Keratinocyte (primary cell): ENCODE results near the gene PKHD1. TPM values are rescaled to one million over a fixed set of nuclear protein-coding genes. Genes with fewer than 3 reads are reported as not detected.

Experiments used
- DNase-seq: peaks from one replicate; pipeline ENCODE4 v3.0.0-alpha.2; 2011; ENCODE audit warnings: low read depth, missing footprints, low spot score
- FAIRE-seq: peaks from 2 replicates; lab custom pipeline; 2011; peaks lifted over from hg19 to GRCh38; lab: Jason Lieb, UNC
- H2AFZ ChIP-seq: 2 replicates; pipeline ENCODE4 v1.6.0; 2012; ENCODE audit warnings: low read length, control low read depth, inconsistent platforms; ENCODE audit not compliant: control insufficient read depth
- H3K27ac ChIP-seq: 2 replicates; pipeline ENCODE4 v1.5.1; 2011; ENCODE audit warnings: low read length; ENCODE audit not compliant: control insufficient read depth, insufficient read depth
- H3K27me3 ChIP-seq: 3 replicates; pipeline ENCODE4 v1.6.0; 2011; ENCODE audit warnings: low read length; ENCODE audit not compliant: control insufficient read depth, insufficient read depth; ENCODE audit errors: extremely low read depth
- H3K36me3 ChIP-seq, 2 experiments: 2 replicates in 1 of 2; 3 replicates in 1 of 2; pipeline ENCODE4 v1.5.1; 2011; ENCODE audit warnings: low read length in 2 of 2, mild to moderate bottlenecking in 1 of 2; ENCODE audit not compliant: control insufficient read depth in 2 of 2, insufficient read depth in 2 of 2; ENCODE audit errors: extremely low read depth in 1 of 2
- H3K4me1 ChIP-seq: 3 replicates; pipeline ENCODE4 v1.5.1; 2011; ENCODE audit warnings: low read length; ENCODE audit not compliant: control insufficient read depth, insufficient read depth; ENCODE audit errors: extremely low read depth
- H3K4me2 ChIP-seq: 3 replicates; pipeline ENCODE4 v1.6.0; 2011; ENCODE audit warnings: low read depth, low read length; ENCODE audit not compliant: control insufficient read depth, insufficient read depth; ENCODE audit errors: extremely low read depth
- H3K4me3 ChIP-seq, 3 experiments: fragments of 200-600 bp in 1 of 3; sonication (generic) in 1 of 3; 2 replicates in 2 of 3; 3 replicates in 1 of 3; pipeline ENCODE4 v1.5.1; 2011 to 2016; ENCODE audit warnings: low read length in 3 of 3, mild to moderate bottlenecking in 3 of 3, control low read depth in 2 of 3, inconsistent platforms in 1 of 3, low read depth in 1 of 3, mixed read lengths in 1 of 3, mixed run types in 1 of 3, moderate library complexity in 1 of 3; ENCODE audit not compliant: control insufficient read depth in 2 of 3, insufficient read depth in 2 of 3; ENCODE audit errors: extremely low read depth in 1 of 3
- H3K79me2 ChIP-seq: 2 replicates; pipeline ENCODE4 v1.6.0; 2012; ENCODE audit warnings: low read length; ENCODE audit not compliant: control insufficient read depth, insufficient read depth
- H3K9ac ChIP-seq: 3 replicates; pipeline ENCODE4 v1.6.0; 2011; ENCODE audit warnings: low read length; ENCODE audit not compliant: control insufficient read depth, insufficient read depth; ENCODE audit errors: extremely low read depth
- H3K9me1 ChIP-seq: 3 replicates; pipeline ENCODE4 v1.6.0; 2011; ENCODE audit warnings: low read length; ENCODE audit not compliant: control insufficient read depth, insufficient read depth; ENCODE audit errors: extremely low read depth
- H3K9me3 ChIP-seq: 2 replicates; pipeline ENCODE4 v1.5.1; 2012; ENCODE audit warnings: low read depth, low read length; ENCODE audit not compliant: control insufficient read depth
- H4K20me1 ChIP-seq: 3 replicates; pipeline ENCODE4 v1.6.0; 2011; ENCODE audit warnings: low read length; ENCODE audit not compliant: control insufficient read depth, insufficient read depth; ENCODE audit errors: extremely low read depth
- EZH2 ChIP-seq: IDR thresholded peaks from one replicate; pipeline ENCODE4 v1.6.1; 2012; ENCODE audit warnings: inconsistent platforms, mild to moderate bottlenecking, low read length, moderate library complexity
- dilution Hi-C: fragments of 300-500 bp; cut with MboI; formaldehyde crosslinking; loops from one replicate; pipeline ENCODE4 v1.7.0; 2020; ENCODE audit warnings: low sequenced_read_pairs; ENCODE audit not compliant: extremely low pct_ligation_motif_present
- polyA plus RNA-seq, 5 experiments: library from polyadenylated mRNA; depleted of rRNA in 3 of 5; stranded (reverse) in 3 of 5; stranded (forward) in 1 of 5; unstranded in 1 of 5; fragments of >200 nt; gene quantifications; 1 replicate in 1 of 5; 2 replicates in 3 of 5; 3 replicates in 1 of 5; pipeline versions ENCODE4 v1.2.1 to v1.2.3, GENCODE V29; 2011 to 2012; ENCODE audit warnings: missing spikeins in 2 of 5, low read depth in 1 of 5, low replicate concordance in 1 of 5
- TF ChIP-seq, protein P1 (sequence below), 3 experiments: IDR thresholded peaks in 1 of 3; conservative IDR thresholded peaks in 1 of 3; optimal IDR thresholded peaks in 1 of 3; 2 replicates in 2 of 3; 3 replicates in 1 of 3; pipeline versions ENCODE3 to v1.5.1; 2011; ENCODE audit warnings: low read length in 3 of 3, mild to moderate bottlenecking in 3 of 3, moderate library complexity in 2 of 3, control low read depth in 1 of 3, inconsistent platforms in 1 of 3; ENCODE audit not compliant: insufficient read depth in 2 of 3; ENCODE audit errors: extremely low read depth in 1 of 3

Gene PKHD1
- polyA plus RNA-seq, 1 donor (not counting 4 experiments of a cell fraction or from before 2014, with no cell fraction given): under 0.01 TPM

DNA sequence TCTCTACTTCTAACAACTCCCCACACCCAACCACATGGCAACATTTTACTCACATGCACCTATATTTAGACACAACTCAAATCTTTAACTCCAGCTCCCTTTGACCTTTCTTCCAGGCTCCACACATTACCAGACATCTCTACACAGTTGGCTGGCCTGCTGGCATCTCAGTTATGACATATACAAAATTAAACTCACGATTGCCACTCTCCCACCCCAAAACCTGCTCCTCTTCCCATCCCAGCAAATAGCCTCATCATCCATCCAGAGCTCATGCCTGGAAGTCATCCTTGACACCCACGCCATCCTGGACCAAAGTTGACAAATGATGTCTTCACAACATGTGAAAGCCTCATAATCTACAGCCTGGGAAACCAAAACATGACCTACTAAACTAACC is 176.6 kb downstream of the PKHD1 start:
- H3K27me3 ChIP-seq: no peaks in the 10 kb centered on the region
- H3K4me3 ChIP-seq: no peak overlapping the region
- H4K20me1 ChIP-seq: no peaks in the 10 kb centered on the region
- H3K9me1 ChIP-seq: no peaks in the 10 kb centered on the region
- no peaks in the 10 kb centered on the region for H3K79me2 ChIP-seq
- no peaks in the 10 kb centered on the region for H3K36me3 ChIP-seq
- H3K4me2 ChIP-seq: no peak overlapping the region
- H3K9me3 ChIP-seq: no peaks in the 10 kb centered on the region
- no peaks in the 10 kb centered on the region for H3K4me1 ChIP-seq
- no peak overlapping the region for H3K9ac ChIP-seq
- no peak for TF ChIP-seq EZH2
- TF ChIP-seq, protein P1, sequence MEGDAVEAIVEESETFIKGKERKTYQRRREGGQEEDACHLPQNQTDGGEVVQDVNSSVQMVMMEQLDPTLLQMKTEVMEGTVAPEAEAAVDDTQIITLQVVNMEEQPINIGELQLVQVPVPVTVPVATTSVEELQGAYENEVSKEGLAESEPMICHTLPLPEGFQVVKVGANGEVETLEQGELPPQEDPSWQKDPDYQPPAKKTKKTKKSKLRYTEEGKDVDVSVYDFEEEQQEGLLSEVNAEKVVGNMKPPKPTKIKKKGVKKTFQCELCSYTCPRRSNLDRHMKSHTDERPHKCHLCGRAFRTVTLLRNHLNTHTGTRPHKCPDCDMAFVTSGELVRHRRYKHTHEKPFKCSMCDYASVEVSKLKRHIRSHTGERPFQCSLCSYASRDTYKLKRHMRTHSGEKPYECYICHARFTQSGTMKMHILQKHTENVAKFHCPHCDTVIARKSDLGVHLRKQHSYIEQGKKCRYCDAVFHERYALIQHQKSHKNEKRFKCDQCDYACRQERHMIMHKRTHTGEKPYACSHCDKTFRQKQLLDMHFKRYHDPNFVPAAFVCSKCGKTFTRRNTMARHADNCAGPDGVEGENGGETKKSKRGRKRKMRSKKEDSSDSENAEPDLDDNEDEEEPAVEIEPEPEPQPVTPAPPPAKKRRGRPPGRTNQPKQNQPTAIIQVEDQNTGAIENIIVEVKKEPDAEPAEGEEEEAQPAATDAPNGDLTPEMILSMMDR (optimal IDR thresholded peaks at IDR 0.05 in 1 of 3, IDR thresholded peaks at IDR 0.05 in 1 of 3, conservative IDR thresholded peaks at IDR 0.05 in 1 of 3; ENCODE audit: extremely low read depth in 1 of 3, insufficient read depth in 2 of 3, low read length in 3 of 3): no peak
- FAIRE-seq: no peak
- no peak overlapping the region for H3K27ac ChIP-seq
- dilution Hi-C loops: no loop called here
- DNase-seq: no peak
- no peak overlapping the region for H2AFZ ChIP-seq

DNA sequence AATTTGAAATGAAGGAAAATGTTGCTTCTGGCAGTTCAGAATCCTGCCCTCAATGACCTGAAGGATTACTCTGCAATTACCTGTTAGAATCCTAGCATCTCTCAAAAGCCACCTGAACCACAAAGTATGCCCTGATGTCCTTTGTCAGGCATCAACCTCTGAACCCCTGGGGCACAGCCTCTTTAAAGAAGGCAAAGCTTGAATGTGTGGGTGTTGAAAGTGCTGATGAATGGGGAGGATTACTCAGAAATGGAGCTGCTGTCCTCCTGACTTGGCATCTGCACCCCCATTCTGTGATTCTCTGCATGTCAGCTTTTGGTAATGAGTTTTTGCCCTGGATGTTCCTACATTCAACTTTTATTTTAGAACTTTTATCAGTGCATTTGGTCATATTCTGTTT is 179.2 kb downstream of the PKHD1 start:
- no peaks in the 10 kb centered on the region for H3K27me3 ChIP-seq
- no peak overlapping the region for H3K9ac ChIP-seq
- no peak overlapping the region for H3K27ac ChIP-seq
- no peaks in the 10 kb centered on the region for H3K9me1 ChIP-seq
- no peak for TF ChIP-seq EZH2
- TF ChIP-seq, protein P1 (optimal IDR thresholded peaks at IDR 0.05 in 1 of 3, IDR thresholded peaks at IDR 0.05 in 1 of 3, conservative IDR thresholded peaks at IDR 0.05 in 1 of 3; ENCODE audit: extremely low read depth in 1 of 3, insufficient read depth in 2 of 3, low read length in 3 of 3): no peak
- no peaks in the 10 kb centered on the region for H3K9me3 ChIP-seq
- dilution Hi-C loops: no loop called here
- H3K79me2 ChIP-seq: no peaks in the 10 kb centered on the region
- DNase-seq: no peak
- no peaks in the 10 kb centered on the region for H3K4me1 ChIP-seq
- H3K36me3 ChIP-seq: no peaks in the 10 kb centered on the region
- H2AFZ ChIP-seq: no peak overlapping the region
- no peaks in the 10 kb centered on the region for H4K20me1 ChIP-seq
- no peak overlapping the region for H3K4me3 ChIP-seq
- no peak overlapping the region for H3K4me2 ChIP-seq
- no peak for FAIRE-seq
